Measurements from ENCODE around the gene TBX4.
"Not testable (repeated sequence)": the region's sequence is repeated elsewhere in the genome, so short reads cannot be mapped to it uniquely, and the experiment has no call there.

The TBX4 gene

DNA sequence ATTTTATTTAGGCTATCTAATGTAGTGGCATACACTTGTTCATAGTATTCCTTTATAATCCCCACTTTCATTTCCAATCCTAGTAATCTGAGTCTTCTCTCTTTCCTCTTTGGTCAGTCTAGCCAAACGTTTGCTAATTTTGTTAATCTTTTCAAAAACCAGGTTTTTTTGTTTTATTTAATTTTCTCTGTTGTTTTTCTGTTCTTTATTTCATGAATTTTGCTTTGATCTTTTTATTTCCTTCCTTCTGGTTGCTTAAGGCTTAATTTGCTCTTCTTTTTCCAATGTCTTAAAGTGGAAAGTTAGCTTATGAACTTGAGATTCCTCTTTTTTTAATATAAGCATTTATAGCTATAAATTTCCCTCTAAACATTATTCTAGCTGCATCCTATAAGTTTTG lies 69.9 kb downstream of the TBX4 start:
- H3K27ac ChIP-seq, result no peak overlapping the region
- no peaks in the 10 kb centered on the region for H3K36me3 ChIP-seq (ENCODE audit: insufficient read depth)
- no peak overlapping the region for H3K4me2 ChIP-seq
- H3K4me3 ChIP-seq (IDR thresholded peaks at IDR 0.05; ENCODE audit: insufficient read depth, low read depth, low read length), result no peak overlapping the region
- no peaks in the 10 kb centered on the region for H3K4me1 ChIP-seq (ENCODE audit: low read depth, poor library complexity, severe bottlenecking)
- no peaks in the 10 kb centered on the region for H3K79me2 ChIP-seq (ENCODE audit: insufficient read depth, low read depth)
- H2AFZ ChIP-seq (ENCODE audit: low read depth), result no peak overlapping the region
- no peaks in the 10 kb centered on the region for H3K27me3 ChIP-seq (ENCODE audit: insufficient read depth, low read depth)
- H4K20me1 ChIP-seq (ENCODE audit: insufficient read depth), result no peaks in the 10 kb centered on the region
- TF ChIP-seq CTCF (conservative IDR thresholded peaks at IDR 0.05; ENCODE audit: low read depth, low read length), result no peak
- no peak overlapping the region for H3K9ac ChIP-seq

- no peaks in the 10 kb centered on the region for H4K20me1 ChIP-seq (ENCODE audit: insufficient read depth)
- H3K9ac ChIP-seq, result no peak overlapping the region
- no peaks in the 10 kb centered on the region for H3K27me3 ChIP-seq (ENCODE audit: insufficient read depth, low read depth)
- H3K4me2 ChIP-seq, result no peak overlapping the region
- H2AFZ ChIP-seq (ENCODE audit: low read depth), result no peak overlapping the region
- no peak overlapping the region for H3K4me3 ChIP-seq (IDR thresholded peaks at IDR 0.05; ENCODE audit: insufficient read depth, low read depth, low read length)
- TF ChIP-seq CTCF (conservative IDR thresholded peaks at IDR 0.05; ENCODE audit: low read depth, low read length), result no peak
- no peaks in the 10 kb centered on the region for H3K36me3 ChIP-seq (ENCODE audit: insufficient read depth)
- no peak overlapping the region for H3K27ac ChIP-seq
- no peaks in the 10 kb centered on the region for H3K79me2 ChIP-seq (ENCODE audit: insufficient read depth, low read depth)
- no peaks in the 10 kb centered on the region for H3K4me1 ChIP-seq (ENCODE audit: low read depth, poor library complexity, severe bottlenecking)
Observed at GRCh38 chr17:61524319-61524718, 72.1 kb downstream of the TBX4 start.

- H3K4me1 ChIP-seq (ENCODE audit: low read depth, poor library complexity, severe bottlenecking); H4K20me1 ChIP-seq (ENCODE audit: insufficient read depth); H3K4me3 ChIP-seq (IDR thresholded peaks at IDR 0.05; ENCODE audit: insufficient read depth, low read depth, low read length); H3K79me2 ChIP-seq (ENCODE audit: insufficient read depth, low read depth); H3K27me3 ChIP-seq (ENCODE audit: insufficient read depth, low read depth); H3K36me3 ChIP-seq (ENCODE audit: insufficient read depth); H3K27ac ChIP-seq; H3K9ac ChIP-seq; H2AFZ ChIP-seq (ENCODE audit: low read depth); H3K4me2 ChIP-seq: not testable (repeated sequence)
Observed at GRCh38 chr17:61527441-61527840, 75.2 kb downstream of the TBX4 start.

DNA sequence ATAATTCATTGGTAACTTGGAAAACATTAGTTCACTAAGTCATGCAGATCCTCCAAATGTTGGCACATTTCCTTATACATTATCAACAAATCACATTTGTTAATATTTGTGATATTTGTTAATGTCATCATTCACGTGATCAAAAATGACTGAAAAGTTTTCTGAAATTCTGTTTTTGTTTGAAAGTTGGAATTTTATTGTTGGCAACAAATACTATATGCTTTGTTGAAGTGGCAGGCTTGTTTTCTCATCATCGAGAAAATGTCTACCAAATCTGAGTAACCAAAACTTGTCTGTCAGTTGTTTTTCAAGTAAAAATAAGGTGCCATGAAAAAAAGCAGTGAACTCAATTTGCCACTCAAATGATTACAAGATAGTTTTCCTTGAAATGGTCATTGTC lies 75.9 kb downstream of the TBX4 start:
- Histone ChIP-seq H3K9ac (no peak overlapping the region), H4K20me1 (ENCODE audit: insufficient read depth) (no peaks in the 10 kb centered on the region)

DNA sequence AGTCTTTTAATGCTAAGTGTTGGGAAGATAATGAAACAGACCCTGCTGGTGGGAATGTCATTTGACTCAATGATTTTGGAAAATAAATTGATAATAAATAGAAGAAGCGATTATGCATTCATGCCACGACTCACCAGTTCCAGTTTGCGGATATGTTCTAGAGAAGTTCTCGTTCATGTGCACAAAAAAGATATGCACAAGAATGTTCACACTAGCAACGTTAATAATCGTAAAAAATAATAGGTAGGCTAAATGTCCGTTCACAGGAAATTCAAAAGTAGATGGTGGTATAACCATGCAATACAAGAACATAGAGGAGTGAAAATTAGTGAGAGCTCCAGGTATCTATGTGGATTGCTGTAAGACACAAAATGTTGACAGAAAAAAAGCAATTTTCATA lies 79.0 kb downstream of the TBX4 start:
- H3K9ac ChIP-seq, result no peak overlapping the region
- H3K79me2 ChIP-seq (ENCODE audit: insufficient read depth, low read depth), result no peaks in the 10 kb centered on the region
- no peak overlapping the region for H2AFZ ChIP-seq (ENCODE audit: low read depth)
- H4K20me1 ChIP-seq (ENCODE audit: insufficient read depth), result no peaks in the 10 kb centered on the region
- H3K36me3 ChIP-seq (ENCODE audit: insufficient read depth), result no peaks in the 10 kb centered on the region
- no peaks in the 10 kb centered on the region for H3K4me1 ChIP-seq (ENCODE audit: low read depth, poor library complexity, severe bottlenecking)
- H3K4me3 ChIP-seq (IDR thresholded peaks at IDR 0.05; ENCODE audit: insufficient read depth, low read depth, low read length), result no peak overlapping the region
- no peak overlapping the region for H3K4me2 ChIP-seq
- no peak overlapping the region for H3K27ac ChIP-seq
- no peaks in the 10 kb centered on the region for H3K27me3 ChIP-seq (ENCODE audit: insufficient read depth, low read depth)
- no peak for TF ChIP-seq CTCF (conservative IDR thresholded peaks at IDR 0.05; ENCODE audit: low read depth, low read length)

More for the DNA sequence above, 75.9 kb downstream of the TBX4 start:
- H3K4me3 ChIP-seq (IDR thresholded peaks at IDR 0.05; ENCODE audit: insufficient read depth, low read depth, low read length), result no peak overlapping the region
- H2AFZ ChIP-seq (ENCODE audit: low read depth), result no peak overlapping the region
- no peak for TF ChIP-seq CTCF (conservative IDR thresholded peaks at IDR 0.05; ENCODE audit: low read depth, low read length)
- no peaks in the 10 kb centered on the region for H3K4me1 ChIP-seq (ENCODE audit: low read depth, poor library complexity, severe bottlenecking)
- H3K4me2 ChIP-seq, result no peak overlapping the region
- no peak overlapping the region for H3K27ac ChIP-seq
- no peaks in the 10 kb centered on the region for H3K79me2 ChIP-seq (ENCODE audit: insufficient read depth, low read depth)
- H3K27me3 ChIP-seq (ENCODE audit: insufficient read depth, low read depth), result no peaks in the 10 kb centered on the region
- H3K36me3 ChIP-seq (ENCODE audit: insufficient read depth), result no peaks in the 10 kb centered on the region

All from KMS-11 (cell line).